ENCODE measurements around the gene SUCLG2. TPM values are rescaled to one million over a fixed set of nuclear protein-coding genes. Genes with fewer than 3 reads are reported as not detected.

The SUCLG2 gene
- total RNA-seq, 1 donor from 2014 or later = 99.2 TPM

DNA sequence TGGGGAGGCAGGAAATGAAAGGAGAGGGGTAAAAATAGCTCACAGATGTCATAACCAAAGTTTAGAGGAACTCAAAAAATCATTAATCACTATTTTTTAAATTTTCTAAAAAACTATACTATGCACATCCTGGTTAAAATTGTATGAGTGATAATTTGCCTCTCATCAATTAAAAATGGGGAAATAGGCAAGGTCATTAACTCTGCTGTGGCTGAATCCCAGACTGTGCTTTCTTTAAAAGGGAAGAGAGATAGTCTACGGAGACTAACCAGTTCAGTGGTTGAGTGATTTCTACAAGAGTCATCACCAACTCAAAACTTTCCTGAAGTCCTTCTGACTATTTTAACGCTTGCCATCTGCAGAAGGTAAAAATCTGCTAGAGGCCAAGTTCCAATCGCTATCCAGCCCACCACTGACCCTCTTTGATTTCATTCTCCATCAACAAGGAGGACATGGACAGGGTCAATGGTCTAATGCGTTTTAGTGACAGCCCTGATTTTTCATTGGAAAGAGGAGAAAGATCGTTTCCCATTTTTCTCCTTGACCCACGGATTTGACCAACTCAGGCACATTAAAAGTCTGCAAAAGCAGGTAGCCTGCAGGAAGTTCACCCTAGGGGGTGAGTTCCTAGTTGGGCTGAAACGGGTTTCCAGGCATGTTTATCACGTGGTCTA is 850 bp downstream of the SUCLG2 start:
- ATAC-seq (peak; percentile 11), DNase-seq (ENCODE audit: missing footprints) (no peak)
- intact Hi-C loops (cut with DNase I) = no loop called here

DNA sequence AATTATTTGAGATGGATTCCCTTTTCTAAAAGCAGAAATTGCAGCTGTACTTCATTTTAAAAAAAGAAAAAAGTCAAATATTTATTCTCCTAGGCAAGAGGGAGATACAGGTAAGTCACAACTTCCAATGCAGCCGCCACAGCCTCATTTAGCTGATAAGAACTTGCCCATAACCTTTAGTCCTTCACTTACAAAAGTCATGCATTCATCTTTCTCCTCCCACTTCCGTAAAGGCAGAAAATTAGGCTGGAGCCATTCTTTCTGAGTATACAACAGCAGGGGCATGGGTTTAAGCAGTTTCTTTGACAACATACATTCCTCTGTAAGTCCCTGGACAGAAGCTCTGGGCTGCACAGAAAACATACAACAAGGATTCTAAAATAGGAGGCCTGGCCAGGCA is 4.3 kb downstream of the SUCLG2 start:
- intact Hi-C loops (cut with DNase I) = no loop called here
- no peak for DNase-seq (ENCODE audit: missing footprints)
- ATAC-seq = no peak

DNA sequence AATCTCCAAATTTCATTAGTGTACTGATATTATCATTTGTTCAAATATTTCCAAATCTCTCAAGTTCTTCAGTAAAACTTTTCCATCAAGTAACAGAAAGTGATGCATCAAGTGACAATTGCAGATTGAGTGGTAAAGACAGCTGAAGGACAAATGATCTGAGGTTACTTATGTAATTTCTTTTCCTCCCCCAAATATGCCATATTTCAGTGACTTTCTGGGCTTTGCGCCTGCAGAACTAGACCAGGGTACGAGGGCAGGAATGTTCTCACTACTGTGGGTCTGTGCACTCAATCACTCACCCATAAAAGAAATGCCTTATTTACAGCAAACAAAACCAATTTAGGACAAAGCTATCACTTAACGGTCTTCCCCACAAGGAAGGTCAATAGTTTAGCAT is 4.7 kb downstream of the SUCLG2 start:
- DNase-seq (ENCODE audit: missing footprints) (no peak), ATAC-seq (no peak)
- intact Hi-C loops (cut with DNase I) = no loop called here

DNA sequence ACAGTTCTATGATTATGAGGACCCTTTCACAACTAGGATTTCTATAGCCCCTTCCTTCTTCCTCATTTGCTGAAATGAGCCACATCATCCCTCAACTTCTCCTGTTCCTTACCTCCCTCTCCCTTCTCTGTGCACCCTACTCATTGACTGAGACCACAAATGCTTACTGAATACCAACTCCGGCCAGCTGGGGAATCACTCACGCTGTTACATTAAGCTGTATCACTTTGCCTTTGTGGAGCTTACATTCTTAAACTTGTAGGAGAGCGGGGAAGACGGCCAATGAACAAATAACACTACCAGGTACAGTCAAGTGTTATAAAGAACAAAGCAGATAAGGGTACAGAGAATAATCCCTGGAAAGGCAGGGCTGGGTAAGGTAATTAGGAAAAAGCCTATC is 5.7 kb downstream of the SUCLG2 start:
- DNase-seq (ENCODE audit: missing footprints) (no peak), ATAC-seq (no peak)
- intact Hi-C loops (cut with DNase I) = no loop called here

DNA sequence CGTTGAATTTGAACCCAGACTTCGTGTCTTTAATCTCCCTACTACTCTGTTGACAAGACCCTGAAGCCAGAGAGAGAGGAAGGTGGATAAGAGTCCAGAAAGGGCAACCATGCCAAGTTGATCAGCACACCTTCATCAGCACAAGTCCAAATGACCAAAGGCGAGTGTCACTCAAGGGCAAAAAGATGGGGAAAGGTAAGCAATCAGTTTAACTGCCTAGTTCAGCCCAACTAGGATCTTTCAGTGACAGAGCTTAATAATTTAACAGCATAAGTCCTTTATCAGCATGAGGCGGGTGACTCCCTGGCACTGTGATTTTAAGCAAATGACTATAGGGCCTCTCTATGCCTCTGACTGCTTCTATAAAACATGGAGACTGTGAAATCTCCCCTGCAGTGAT is 6.2 kb downstream of the SUCLG2 start:
- intact Hi-C loops (cut with DNase I) = no loop called here
- ATAC-seq = no peak
- no peak for DNase-seq (ENCODE audit: missing footprints)

DNA sequence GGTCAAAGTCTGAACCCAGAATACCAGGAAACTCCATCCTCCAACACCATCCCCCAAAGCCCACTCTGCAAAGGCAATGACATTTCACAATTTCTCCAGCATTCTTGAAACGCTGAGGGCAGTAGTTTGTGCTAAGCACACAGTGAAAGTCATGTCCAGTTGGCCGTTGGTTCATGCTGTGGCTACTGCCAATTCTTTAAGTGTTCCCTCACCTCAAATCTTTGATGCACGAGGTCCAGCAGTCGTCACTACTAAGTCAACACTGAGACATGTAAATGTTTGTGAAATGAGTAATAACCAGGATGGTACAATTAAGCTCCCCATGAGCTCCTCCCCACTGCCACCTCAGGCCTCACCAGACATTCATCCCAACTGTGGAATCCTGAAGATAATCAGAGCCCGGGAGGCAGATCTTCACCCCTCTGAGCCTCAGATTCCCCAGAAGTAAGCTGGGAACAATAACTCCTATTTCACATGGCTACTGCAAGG is 7.0 kb downstream of the SUCLG2 start:
- intact Hi-C loops (cut with DNase I) = no loop called here
- ATAC-seq (peak; percentile 70), DNase-seq (ENCODE audit: missing footprints) (no peak)

DNA sequence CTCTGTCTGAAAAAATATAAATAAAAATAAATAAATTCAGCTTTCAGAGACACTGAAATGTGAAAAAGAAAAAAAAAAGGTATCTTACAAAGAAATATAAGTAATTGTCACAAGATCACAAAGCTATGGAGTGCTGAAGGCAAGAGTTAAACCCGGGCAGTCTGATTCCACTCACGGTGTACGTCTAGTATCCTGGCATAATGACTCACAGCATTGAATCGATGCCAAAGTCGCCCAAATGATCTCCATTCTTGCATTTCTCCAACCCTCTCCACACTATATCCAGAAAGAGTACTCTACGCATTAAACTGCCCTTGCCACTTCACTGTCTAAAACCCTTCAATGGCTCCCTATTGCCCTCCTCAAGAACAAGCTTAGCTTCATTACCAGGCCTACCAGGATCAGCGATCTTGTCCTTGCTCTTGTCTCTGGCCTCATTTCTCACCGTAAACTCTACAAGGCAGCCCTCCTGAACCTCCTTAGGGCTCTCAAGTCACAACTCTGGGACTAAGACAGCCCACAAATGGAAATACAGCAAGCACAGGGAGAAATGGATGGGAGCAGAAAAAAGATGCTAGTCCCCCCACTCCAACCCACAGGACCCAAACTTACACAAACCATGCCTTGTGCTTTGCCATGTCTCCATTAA is 7.7 kb downstream of the SUCLG2 start:
- intact Hi-C loops (cut with DNase I) = no loop called here
- no peak for DNase-seq (ENCODE audit: missing footprints)

DNA sequence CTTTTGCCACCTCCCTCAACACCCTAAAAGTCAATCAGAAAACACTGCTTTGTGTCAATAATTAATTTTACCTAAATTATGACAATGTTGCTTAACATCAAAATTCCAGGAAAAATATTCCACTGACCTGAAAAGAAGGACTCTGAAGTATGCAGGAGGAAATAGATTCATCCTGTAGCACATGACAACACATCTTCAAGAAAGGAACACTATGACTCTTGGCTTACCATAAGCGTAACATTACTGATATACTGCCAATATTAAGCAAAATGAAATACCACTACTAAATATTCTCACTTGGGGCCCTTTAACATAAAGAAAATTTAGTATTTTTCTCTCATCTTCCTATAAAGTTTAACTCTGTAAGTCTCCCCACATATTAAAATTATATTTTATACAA is 9.6 kb downstream of the SUCLG2 start:
- intact Hi-C loops (cut with DNase I) = no loop called here
- ATAC-seq (no peak), DNase-seq (ENCODE audit: missing footprints) (no peak)

More for the DNA sequence above, 7.7 kb downstream of the SUCLG2 start:
- no peak for ATAC-seq

DNA sequence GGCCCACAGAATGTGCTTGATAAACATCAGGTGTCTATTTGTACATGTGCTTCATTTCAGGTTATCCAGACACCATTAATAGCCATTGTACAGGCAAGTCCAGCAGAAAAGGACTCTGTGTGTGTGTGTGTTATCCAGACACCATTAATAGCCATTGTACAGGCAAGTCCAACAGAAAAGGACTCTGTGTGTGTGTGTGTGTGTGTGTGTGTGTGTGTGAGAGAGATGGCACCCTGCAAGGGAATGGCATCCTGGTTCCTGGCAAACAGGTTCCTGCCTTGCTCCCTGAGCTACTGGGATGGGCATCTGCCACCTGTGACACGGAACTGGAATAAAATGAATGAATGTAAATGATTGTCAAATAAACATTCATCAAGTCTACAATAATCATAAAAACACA is 11.7 kb downstream of the SUCLG2 start:
- intact Hi-C loops (cut with DNase I) = no loop called here
- ATAC-seq = no peak
- no peak for DNase-seq (ENCODE audit: missing footprints)

DNA sequence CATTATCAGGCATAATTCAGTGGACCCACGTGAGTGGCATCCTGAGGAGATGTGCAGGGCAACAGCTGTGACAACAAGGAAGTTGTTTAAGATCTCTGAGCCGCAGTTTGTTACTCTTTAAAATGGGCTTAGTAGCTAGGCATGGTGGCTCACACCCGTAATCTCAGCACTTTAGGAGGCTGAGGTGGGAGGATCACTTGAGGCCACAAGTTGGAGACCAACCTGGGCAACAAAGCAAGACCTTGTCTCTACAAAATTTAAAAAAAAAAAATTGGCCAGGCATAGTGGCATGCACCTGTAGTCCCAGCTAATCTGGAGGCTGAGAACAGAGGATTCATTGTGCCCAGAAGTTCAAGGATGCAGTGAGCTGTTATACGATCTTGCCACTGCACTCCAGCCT is 12.2 kb downstream of the SUCLG2 start:
- DNase-seq (ENCODE audit: missing footprints) = no peak
- intact Hi-C loops (cut with DNase I) = no loop called here
- ATAC-seq = no peak

DNA sequence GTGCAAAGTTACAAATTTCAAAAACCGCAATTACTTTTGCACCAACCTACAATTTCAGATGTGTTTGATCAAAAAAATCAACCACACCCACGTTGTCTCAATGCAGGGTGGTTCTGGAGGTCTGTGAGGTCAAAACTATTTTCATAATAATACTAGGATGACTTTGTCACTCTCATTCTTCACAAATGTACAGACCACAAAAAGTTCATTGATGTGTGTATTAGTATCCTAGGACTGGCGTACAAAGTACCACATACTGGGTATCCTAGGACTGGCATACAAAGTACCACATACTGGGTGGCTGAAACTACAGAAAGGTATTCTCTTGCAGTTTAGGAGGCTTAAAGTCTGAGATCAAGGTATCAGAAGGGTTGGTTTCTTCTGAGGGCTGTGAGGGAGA is 13.0 kb downstream of the SUCLG2 start:
- ATAC-seq = no peak
- intact Hi-C loops (cut with DNase I) = no loop called here
- DNase-seq (ENCODE audit: missing footprints) = no peak

DNA sequence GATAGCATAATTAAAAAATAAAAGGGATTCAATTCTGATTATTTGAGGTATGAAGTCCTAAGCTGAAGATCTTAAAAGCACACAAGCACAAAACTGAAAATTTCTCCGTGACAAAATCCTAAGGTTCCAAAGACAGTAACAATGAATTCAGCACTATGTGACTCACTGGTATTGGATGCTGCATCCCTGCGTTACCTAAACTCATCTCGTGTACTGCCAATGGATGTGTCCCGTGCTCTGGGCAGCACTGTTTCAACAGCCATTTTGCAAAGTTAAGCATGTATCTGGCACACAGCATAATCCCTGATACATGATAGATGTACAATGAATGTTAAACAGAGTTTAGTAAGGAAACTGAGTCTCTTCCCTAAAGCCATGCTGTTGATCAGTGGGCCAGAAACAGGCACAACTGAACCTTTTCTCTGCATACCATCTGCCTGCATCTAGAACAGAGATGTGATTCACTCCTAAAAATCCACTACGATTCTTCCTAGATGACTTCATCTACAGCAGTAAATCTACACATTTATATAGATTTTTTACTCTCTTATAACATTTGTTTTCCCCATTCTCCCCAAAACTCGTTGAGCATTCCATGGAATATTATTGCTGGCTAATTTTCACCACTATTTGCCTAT is 14.3 kb downstream of the SUCLG2 start:
- ATAC-seq = no peak
- intact Hi-C loops (cut with DNase I) = no loop called here
- DNase-seq (ENCODE audit: missing footprints) = no peak

DNA sequence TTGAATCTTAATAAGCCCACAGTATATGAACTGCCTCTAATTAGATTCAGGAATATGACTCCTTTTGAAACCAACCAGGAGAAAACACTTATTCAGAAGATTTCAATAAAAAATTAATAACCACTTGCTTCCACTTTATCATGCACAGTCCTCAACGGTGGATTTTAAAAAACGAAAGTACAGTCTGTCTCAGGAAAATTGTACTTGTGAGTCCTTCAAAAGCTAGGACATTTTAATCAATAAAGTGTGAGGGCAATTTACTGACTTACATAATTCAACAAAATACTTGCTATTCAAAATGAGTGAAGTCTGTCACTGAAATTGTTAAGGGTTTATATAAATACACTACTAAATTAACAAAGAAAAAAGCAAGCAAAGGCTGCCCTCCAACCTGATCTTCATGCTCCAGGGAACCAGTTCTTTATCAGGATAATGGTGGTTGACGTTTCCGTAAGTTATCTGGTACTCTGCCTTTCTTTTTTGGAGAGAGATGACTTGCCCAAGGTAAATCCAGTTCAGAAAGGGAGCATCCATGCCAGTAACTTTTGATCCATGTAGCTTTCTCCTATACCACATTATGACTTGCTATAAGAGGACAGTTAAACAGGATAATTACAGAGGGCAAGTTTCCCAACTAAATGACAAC is 17.0 kb downstream of the SUCLG2 start:
- DNase-seq (ENCODE audit: missing footprints) = no peak
- intact Hi-C loops (cut with DNase I) = no loop called here

DNA sequence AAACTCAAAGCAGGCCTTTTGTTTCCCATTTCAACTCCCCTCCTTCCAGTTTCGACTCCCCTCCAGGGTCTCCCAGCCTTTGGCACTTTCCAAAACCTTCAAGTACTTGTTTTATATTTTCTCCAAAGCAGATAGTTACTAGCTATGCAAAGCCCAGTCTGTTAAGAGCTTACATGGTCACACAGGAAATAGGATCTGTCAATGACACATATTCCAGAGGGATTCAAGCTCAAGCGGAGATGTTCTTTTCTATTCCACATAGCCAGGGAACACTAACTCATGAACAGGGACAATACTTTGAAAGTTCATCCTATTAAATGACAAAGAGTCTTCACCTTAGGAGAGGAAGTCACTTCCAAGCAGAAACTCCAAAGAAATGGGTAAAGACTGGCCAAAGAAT is 18.6 kb downstream of the SUCLG2 start:
- DNase-seq (ENCODE audit: missing footprints) (no peak), ATAC-seq (no peak)

More for the DNA sequence above, 17.0 kb downstream of the SUCLG2 start:
- no peak for ATAC-seq

DNA sequence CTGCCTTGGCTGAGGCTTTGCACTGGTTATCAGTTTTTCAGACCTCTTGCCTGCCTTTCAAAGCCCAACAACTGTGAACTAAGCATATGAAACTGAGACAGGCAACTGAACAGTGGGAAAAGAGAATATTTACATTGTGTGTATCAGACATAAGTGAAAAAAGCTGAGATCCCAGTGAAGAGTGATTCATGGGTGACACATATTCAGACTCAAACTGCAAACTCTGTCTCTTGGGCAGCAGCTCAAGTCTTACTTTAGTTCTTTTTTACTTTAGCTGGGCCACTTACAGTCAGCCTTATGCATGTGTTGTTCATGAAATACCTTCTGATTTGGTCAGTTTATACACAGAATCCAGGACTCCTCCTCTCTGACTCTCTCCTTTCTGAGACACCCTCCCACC is 19.2 kb downstream of the SUCLG2 start:
- no peak for ATAC-seq
- intact Hi-C loops (cut with DNase I) = no loop called here
- DNase-seq (ENCODE audit: missing footprints) = no peak

More for the DNA sequence above, 18.6 kb downstream of the SUCLG2 start:
- intact Hi-C loops (cut with DNase I) = no loop called here

DNA sequence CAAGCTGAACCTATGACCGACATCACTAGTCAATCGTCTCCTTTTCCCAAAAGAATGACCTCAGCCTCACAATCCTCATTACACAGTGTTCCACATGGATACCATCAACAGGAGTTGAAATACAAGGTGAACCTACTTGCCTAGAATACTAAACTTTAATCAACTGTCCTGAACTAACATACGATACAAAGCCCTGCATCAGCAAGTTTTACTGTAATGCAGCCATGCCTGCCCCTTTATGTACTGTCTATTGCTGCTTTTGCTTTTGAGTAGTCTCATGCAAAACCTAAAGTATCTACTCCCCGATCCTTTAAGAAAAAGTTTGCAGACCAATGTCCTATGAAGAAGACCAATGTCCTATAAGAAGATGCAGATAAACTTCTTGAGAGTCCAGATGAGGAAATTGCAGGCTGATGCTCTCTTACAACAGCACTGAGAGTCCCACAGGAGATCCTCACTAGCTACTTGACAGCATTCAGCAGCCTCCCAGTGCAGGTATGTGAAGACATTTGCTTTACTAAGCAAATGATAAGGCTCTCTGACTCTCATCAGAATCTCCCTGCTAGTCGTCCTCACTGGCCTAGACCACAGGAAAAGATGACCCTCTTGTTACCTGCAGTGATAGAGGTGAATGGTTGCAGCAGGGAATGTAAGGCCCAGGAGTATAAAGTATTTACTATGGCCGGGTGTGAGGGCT is 23.6 kb downstream of the SUCLG2 start:
- DNase-seq (ENCODE audit: missing footprints) (no peak), ATAC-seq (no peak)
- intact Hi-C loops (cut with DNase I) = no loop called here

DNA sequence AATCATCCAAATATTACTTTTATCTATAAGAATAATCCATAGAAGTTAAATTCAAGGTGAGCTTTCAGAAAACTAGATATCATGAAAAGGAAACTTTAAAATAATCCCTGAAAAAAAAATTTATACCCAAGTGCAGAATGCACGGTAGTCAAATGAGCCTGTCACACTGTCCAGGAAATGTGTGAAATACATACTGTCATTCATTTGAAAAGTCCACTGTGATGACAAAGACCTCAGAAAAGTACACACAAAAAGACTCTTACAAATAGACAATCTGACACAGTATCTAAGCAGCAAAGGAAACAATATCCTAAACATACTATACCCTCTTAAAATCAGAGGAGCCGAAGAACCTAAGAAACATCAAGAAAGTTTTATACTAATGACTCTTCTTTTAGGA is 29.7 kb downstream of the SUCLG2 start:
- no peak for ATAC-seq
- intact Hi-C loops (cut with DNase I) = no loop called here
- DNase-seq (ENCODE audit: missing footprints) = no peak

DNA sequence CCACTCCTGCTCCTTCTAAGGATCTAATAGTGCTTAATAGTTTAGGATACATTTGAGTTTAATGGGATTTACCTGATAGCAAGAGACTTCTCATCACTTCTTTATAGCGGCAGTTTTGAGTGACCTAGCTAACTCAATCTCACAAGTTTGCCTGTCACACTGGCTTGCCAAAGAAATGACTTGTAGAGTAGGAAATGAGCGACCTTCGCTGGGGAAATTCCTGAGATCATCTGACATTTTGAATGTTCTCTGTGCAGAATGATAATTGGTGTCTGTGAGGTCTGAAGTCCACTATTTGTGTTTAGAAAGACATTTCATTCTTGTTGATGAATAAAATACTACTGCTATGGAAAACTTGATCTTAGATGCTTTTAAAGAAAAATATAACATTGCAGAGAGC is 30.3 kb downstream of the SUCLG2 start:
- ATAC-seq = no peak
- DNase-seq (ENCODE audit: missing footprints) = no peak
- intact Hi-C loops (cut with DNase I) = no loop called here

DNA sequence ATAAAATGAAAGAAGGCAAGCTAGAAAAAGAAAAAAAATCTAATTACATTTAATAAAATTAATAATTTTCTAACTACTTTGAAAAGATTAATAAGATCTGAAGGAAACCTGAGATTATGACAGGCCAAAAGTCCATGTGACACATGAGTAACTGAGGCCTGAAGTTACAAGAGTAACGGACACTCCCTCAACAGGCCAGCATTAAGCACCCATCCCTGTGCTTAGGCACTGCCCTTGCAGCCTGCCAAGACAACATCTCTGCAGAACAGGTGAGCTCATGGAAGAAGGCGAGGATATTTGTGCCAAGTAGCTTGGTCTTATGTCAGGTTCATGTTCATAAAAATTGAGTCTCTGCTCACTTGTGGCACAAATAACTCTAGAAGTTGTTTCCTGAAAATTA is 31.8 kb downstream of the SUCLG2 start:
- DNase-seq (ENCODE audit: missing footprints) (no peak), ATAC-seq (no peak)
- intact Hi-C loops (cut with DNase I) = no loop called here
